HuH-7.5 (cell line): ENCODE data around the gene ZNF407.

Experiments
- DNase-seq: peaks from one replicate; pipeline ENCODE4 v3.0.0; 2011; ENCODE audit warnings: low spot score

The ZNF407 gene

GRCh38 chr18:75053028-75053629 is 455.5 kb downstream of the ZNF407 start:
- no peak for DNase-seq

GRCh38 chr18:75054046-75054445 is 456.4 kb downstream of the ZNF407 start:
- DNase-seq: no peak

- DNase-seq: no peak
These were observed 456.9 kb downstream of the ZNF407 start for GRCh38 chr18:75054611-75055010.

GRCh38 chr18:75057169-75057960 is 459.7 kb downstream of the ZNF407 start:
- no peak for DNase-seq

GRCh38 chr18:75060185-75060584 is 462.5 kb downstream of the ZNF407 start:
- no peak for DNase-seq

- no peak for DNase-seq
These were observed 464.7 kb downstream of the ZNF407 start for GRCh38 chr18:75062297-75062886.

GRCh38 chr18:75063196-75063595 is 465.5 kb downstream of the ZNF407 start:
- DNase-seq: no peak

- DNase-seq: no peak
These were observed 466.2 kb downstream of the ZNF407 start for GRCh38 chr18:75063615-75064512.

GRCh38 chr18:75064513-75064905 is 466.8 kb downstream of the ZNF407 start:
- DNase-seq: no peak

GRCh38 chr18:75065251-75066000 is 467.8 kb downstream of the ZNF407 start:
- DNase-seq: no peak

GRCh38 chr18:75066021-75066880 is 468.6 kb downstream of the ZNF407 start:
- no peak for DNase-seq

- no peak for DNase-seq
These were observed 469.3 kb downstream of the ZNF407 start for GRCh38 chr18:75066936-75067335.

GRCh38 chr18:75067996-75068645 is 470.5 kb downstream of the ZNF407 start:
- DNase-seq: no peak

GRCh38 chr18:75068682-75069435 is 471.2 kb downstream of the ZNF407 start:
- DNase-seq: no peak

- no peak for DNase-seq
These were observed 472.6 kb downstream of the ZNF407 start for GRCh38 chr18:75070235-75070624.

GRCh38 chr18:75070625-75071483 is 473.2 kb downstream of the ZNF407 start:
- DNase-seq: no peak

GRCh38 chr18:75071484-75071785 is 473.8 kb downstream of the ZNF407 start:
- no peak for DNase-seq

GRCh38 chr18:75071866-75072671 is 474.4 kb downstream of the ZNF407 start:
- no peak for DNase-seq
